NT2/D1 (cell line): ENCODE measurements around the gene RYR3.

Experiments
- SUZ12 ChIP-seq: IDR thresholded peaks from 2 replicates; pipeline ENCODE4 v1.6.1; 2011; ENCODE audit not compliant: insufficient read length, insufficient read depth; ENCODE audit errors: extremely low read depth
- YY1 ChIP-seq: IDR thresholded peaks from 2 replicates; pipeline ENCODE4 v1.6.1; 2011; ENCODE audit not compliant: insufficient read length, insufficient read depth

- TF ChIP-seq YY1: no peak
- no peak for TF ChIP-seq SUZ12
Observed at GRCh38 chr15:33384307-33384706, 73.5 kb downstream of the RYR3 start.
